ENCODE measurements around the gene ST6GALNAC1.
"Not testable (repeated sequence)": the region's sequence is repeated elsewhere in the genome, so short reads cannot be mapped to it uniquely, and the experiment has no call there.

Gene ST6GALNAC1

GRCh38 chr17:76614912-76615617, 28.5 kb downstream of the ST6GALNAC1 start:
- H3K9ac ChIP-seq (ENCODE audit: low read length): no peak overlapping the region
- no peak overlapping the region for H3K4me3 ChIP-seq (ENCODE audit: low read length)
- no peaks in the 10 kb centered on the region for H3K36me3 ChIP-seq (ENCODE audit: control insufficient read depth, insufficient read depth, low read length)
- H3K4me1 ChIP-seq (ENCODE audit: control insufficient read depth, insufficient read depth, low read length): no peaks in the 10 kb centered on the region
- H3K9me3 ChIP-seq (ENCODE audit: control insufficient read depth, low read length): no peaks in the 10 kb centered on the region
- no peaks in the 10 kb centered on the region for H3K27me3 ChIP-seq (ENCODE audit: control insufficient read depth, insufficient read depth, low read length)

GRCh38 chr17:76614064-76614759, 29.3 kb downstream of the ST6GALNAC1 start:
- H3K9ac ChIP-seq (ENCODE audit: low read length); H3K4me3 ChIP-seq (ENCODE audit: low read length); H3K4me1 ChIP-seq (ENCODE audit: control insufficient read depth, insufficient read depth, low read length); H3K36me3 ChIP-seq (ENCODE audit: control insufficient read depth, insufficient read depth, low read length); H3K27me3 ChIP-seq (ENCODE audit: control insufficient read depth, insufficient read depth, low read length); H3K9me3 ChIP-seq (ENCODE audit: control insufficient read depth, low read length): not testable (repeated sequence)

GRCh38 chr17:76612977-76613851, 30.3 kb downstream of the ST6GALNAC1 start:
- H3K4me3 ChIP-seq (ENCODE audit: low read length): no peak overlapping the region
- H3K36me3 ChIP-seq (ENCODE audit: control insufficient read depth, insufficient read depth, low read length): no peaks in the 10 kb centered on the region
- H3K9ac ChIP-seq (ENCODE audit: low read length): no peak overlapping the region
- no peaks in the 10 kb centered on the region for H3K9me3 ChIP-seq (ENCODE audit: control insufficient read depth, low read length)
- no peaks in the 10 kb centered on the region for H3K4me1 ChIP-seq (ENCODE audit: control insufficient read depth, insufficient read depth, low read length)
- no peaks in the 10 kb centered on the region for H3K27me3 ChIP-seq (ENCODE audit: control insufficient read depth, insufficient read depth, low read length)

GRCh38 chr17:76612465-76612864, 31.1 kb downstream of the ST6GALNAC1 start:
- no peaks in the 10 kb centered on the region for H3K4me1 ChIP-seq (ENCODE audit: control insufficient read depth, insufficient read depth, low read length)
- H3K9ac ChIP-seq (ENCODE audit: low read length): no peak overlapping the region
- no peaks in the 10 kb centered on the region for H3K36me3 ChIP-seq (ENCODE audit: control insufficient read depth, insufficient read depth, low read length)
- no peaks in the 10 kb centered on the region for H3K27me3 ChIP-seq (ENCODE audit: control insufficient read depth, insufficient read depth, low read length)
- H3K4me3 ChIP-seq (ENCODE audit: low read length): no peak overlapping the region
- H3K9me3 ChIP-seq (ENCODE audit: control insufficient read depth, low read length): no peaks in the 10 kb centered on the region

- Histone ChIP-seq H3K4me3 (ENCODE audit: low read length) (no peak overlapping the region), H3K36me3 (ENCODE audit: control insufficient read depth, insufficient read depth, low read length) (no peaks in the 10 kb centered on the region), H3K4me1 (ENCODE audit: control insufficient read depth, insufficient read depth, low read length) (no peaks in the 10 kb centered on the region), H3K9me3 (ENCODE audit: control insufficient read depth, low read length) (no peaks in the 10 kb centered on the region), H3K27me3 (ENCODE audit: control insufficient read depth, insufficient read depth, low read length) (no peaks in the 10 kb centered on the region), H3K9ac (ENCODE audit: low read length) (no peak overlapping the region)
Observed at GRCh38 chr17:76611758-76612157, 31.8 kb downstream of the ST6GALNAC1 start.

- not testable (repeated sequence) for H3K9me3 ChIP-seq (ENCODE audit: control insufficient read depth, low read length); H3K9ac ChIP-seq (ENCODE audit: low read length); H3K36me3 ChIP-seq (ENCODE audit: control insufficient read depth, insufficient read depth, low read length); H3K27me3 ChIP-seq (ENCODE audit: control insufficient read depth, insufficient read depth, low read length); H3K4me3 ChIP-seq (ENCODE audit: low read length); H3K4me1 ChIP-seq (ENCODE audit: control insufficient read depth, insufficient read depth, low read length)
Observed at GRCh38 chr17:76611080-76611749, 32.3 kb downstream of the ST6GALNAC1 start.

- not testable (repeated sequence) for H3K36me3 ChIP-seq (ENCODE audit: control insufficient read depth, insufficient read depth, low read length); H3K9ac ChIP-seq (ENCODE audit: low read length); H3K4me3 ChIP-seq (ENCODE audit: low read length); H3K9me3 ChIP-seq (ENCODE audit: control insufficient read depth, low read length); H3K27me3 ChIP-seq (ENCODE audit: control insufficient read depth, insufficient read depth, low read length); H3K4me1 ChIP-seq (ENCODE audit: control insufficient read depth, insufficient read depth, low read length)
Observed at GRCh38 chr17:76606685-76607084, 36.9 kb downstream of the ST6GALNAC1 start.

GRCh38 chr17:76601065-76601464, 42.5 kb downstream of the ST6GALNAC1 start:
- Histone ChIP-seq H3K27me3 (ENCODE audit: control insufficient read depth, insufficient read depth, low read length) (no peaks in the 10 kb centered on the region), H3K36me3 (ENCODE audit: control insufficient read depth, insufficient read depth, low read length) (no peaks in the 10 kb centered on the region), H3K4me3 (ENCODE audit: low read length) (no peak overlapping the region), H3K4me1 (ENCODE audit: control insufficient read depth, insufficient read depth, low read length) (peaks cover 31% of the 10 kb centered on the region), H3K9ac (ENCODE audit: low read length) (no peak overlapping the region), H3K9me3 (ENCODE audit: control insufficient read depth, low read length) (no peaks in the 10 kb centered on the region)

- Histone ChIP-seq H3K4me3 (ENCODE audit: low read length) (no peak overlapping the region), H3K9ac (ENCODE audit: low read length) (no peak overlapping the region), H3K27me3 (ENCODE audit: control insufficient read depth, insufficient read depth, low read length) (no peaks in the 10 kb centered on the region), H3K9me3 (ENCODE audit: control insufficient read depth, low read length) (no peaks in the 10 kb centered on the region), H3K4me1 (ENCODE audit: control insufficient read depth, insufficient read depth, low read length) (peaks cover 31% of the 10 kb centered on the region), H3K36me3 (ENCODE audit: control insufficient read depth, insufficient read depth, low read length) (no peaks in the 10 kb centered on the region)
Observed at GRCh38 chr17:76599694-76600460, 43.7 kb downstream of the ST6GALNAC1 start.

GRCh38 chr17:76598004-76598439, 45.5 kb downstream of the ST6GALNAC1 start:
- H3K9me3 ChIP-seq (ENCODE audit: control insufficient read depth, low read length): no peaks in the 10 kb centered on the region

More at GRCh38 chr17:76598004-76598439, 45.5 kb downstream of the ST6GALNAC1 start:
- Histone ChIP-seq H3K36me3 (ENCODE audit: control insufficient read depth, insufficient read depth, low read length) (no peaks in the 10 kb centered on the region), H3K4me3 (ENCODE audit: low read length) (no peak overlapping the region), H3K4me1 (ENCODE audit: control insufficient read depth, insufficient read depth, low read length) (peaks cover 31% of the 10 kb centered on the region), H3K9ac (ENCODE audit: low read length) (no peak overlapping the region), H3K27me3 (ENCODE audit: control insufficient read depth, insufficient read depth, low read length) (no peaks in the 10 kb centered on the region)

Data from mucosa of stomach (tissue), 1 donor.